ENCODE data around the gene KCTD6.

DNA sequence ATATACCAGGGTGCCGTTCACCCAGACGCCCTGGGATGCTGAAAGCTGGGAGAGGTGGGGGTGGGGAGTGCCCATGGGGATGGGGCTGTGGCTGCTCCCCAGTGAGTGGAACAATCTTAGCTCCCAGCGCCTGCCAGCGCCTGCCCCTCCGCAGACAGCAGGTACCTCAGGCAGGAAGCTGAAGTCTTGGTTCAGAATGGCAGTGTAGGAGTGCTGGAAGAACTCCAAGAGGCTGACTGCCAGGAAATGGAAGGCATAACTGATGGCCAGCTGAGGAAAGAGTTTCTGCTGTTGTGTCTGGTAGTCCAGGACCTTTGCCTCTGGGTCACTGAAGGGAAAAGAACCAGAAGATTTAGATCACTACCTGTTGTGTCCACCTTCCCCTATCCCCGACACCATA is 36.7 kb downstream of the KCTD6 start:
- TF ChIP-seq ZNF274 (IDR thresholded peaks at IDR 0.05; ENCODE audit: low read depth, low read length) (no peak), YY1 (IDR thresholded peaks at IDR 0.05; ENCODE audit: insufficient read depth, insufficient read length) (no peak), SUZ12 (IDR thresholded peaks at IDR 0.05; ENCODE audit: extremely low read depth, insufficient read depth, insufficient read length) (no peak)
